Cardiac septum (tissue), 1 donor: ENCODE measurements around the gene ABCC2. TPM values are rescaled to one million over a fixed set of nuclear protein-coding genes. Genes with fewer than 3 reads are reported as not detected.
"Not testable (repeated sequence)": the region's sequence is repeated elsewhere in the genome, so short reads cannot be mapped to it uniquely, and the experiment has no call there.

ENCODE experiments used
- DNase-seq: peaks from one replicate; pipeline ENCODE4 v3.0.0-alpha.2; 2020; ENCODE audit warnings: low spot score
- intact Hi-C: fragments of 100-400 bp; cut with DNase I; formaldehyde crosslinking; loops from one replicate; pipeline ENCODE4 v1.14.0; 2022
- long read RNA-seq: library from polyadenylated mRNA; unstranded; transcript quantifications from one replicate; pipeline ENCODE4 v2.0.0, GENCODE V29; 2021
- total RNA-seq: library from RNA; stranded (reverse); fragmentation: NEBNext Ultra II Directional; extraction: Animal tissue kit (Norgen Biotek cat#: 25700); gene quantifications from one replicate; pipeline ENCODE4 v1.2.1, GENCODE V29; 2021
- donor health status: DM: no; HTN: no; CAD: no.

Gene ABCC2
- total RNA-seq, result 0.30 TPM
- long read RNA-seq, result 0 reads

DNA sequence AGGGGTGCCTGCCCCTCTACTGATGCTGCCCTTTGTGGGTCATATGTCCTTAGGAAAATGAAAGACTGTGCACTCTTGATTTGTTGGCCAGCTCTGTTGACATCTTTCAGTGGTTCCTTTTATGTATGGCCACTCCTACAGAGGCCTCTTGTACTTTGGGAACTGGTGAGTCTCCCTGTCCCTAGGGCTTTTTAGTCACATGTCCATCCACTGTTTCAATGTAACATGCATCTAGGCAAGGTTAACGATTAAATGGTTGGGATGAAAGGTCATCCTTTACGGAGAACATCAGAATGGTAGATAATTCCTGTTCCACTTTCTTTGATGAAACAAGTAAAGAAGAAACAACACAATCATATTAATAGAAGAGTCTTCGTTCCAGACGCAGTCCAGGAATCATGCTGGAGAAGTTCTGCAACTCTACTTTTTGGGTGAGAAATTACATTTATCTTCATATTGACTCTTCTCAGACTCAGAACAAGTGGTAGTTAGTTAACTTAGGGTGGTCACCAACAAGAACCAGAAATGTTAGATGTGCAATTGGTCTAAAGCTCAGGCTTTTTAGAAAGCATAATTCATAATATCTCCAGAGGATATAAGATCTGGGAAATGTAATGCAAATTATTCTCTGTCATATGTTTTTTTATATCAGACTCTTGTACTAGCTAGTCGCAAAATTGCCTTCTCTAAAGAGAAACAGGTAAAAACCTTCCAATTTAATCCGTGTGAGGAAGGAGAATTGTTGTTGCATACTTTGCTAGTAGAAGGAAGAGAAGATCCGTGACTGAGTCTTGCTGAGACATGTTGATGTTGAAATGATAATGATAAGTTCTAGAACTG, at the start of gene ABCC2:
Gene ABCC2, plus strand, starts transcription at position 194 of the 840 bp plus-strand sequence. Its CDS starts 205 bp downstream, at position 399.
- intact Hi-C loops, result no loop called here
- no peak for DNase-seq

DNA sequence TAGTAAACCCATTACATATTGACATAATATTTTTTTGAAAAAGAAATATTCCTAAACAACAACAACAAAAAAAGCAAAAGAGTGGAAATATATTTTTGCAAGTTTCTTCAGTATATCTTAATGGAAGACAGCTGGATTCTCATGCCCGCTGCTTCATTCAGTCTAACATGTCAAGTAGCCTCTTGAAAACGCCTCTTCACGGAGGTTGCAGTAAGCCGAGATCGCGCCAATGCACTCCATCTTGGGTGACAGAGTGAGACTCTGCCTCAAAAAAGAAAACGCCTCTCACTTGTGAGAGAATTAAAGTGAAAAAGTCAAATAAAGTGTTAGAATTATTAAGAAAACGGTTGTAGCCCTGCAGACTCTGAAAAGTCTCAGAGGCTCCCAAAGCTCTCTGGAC, 49.1 kb upstream of the ABCC2 start:
- DNase-seq, result no peak
- intact Hi-C loops, result no loop called here

DNA sequence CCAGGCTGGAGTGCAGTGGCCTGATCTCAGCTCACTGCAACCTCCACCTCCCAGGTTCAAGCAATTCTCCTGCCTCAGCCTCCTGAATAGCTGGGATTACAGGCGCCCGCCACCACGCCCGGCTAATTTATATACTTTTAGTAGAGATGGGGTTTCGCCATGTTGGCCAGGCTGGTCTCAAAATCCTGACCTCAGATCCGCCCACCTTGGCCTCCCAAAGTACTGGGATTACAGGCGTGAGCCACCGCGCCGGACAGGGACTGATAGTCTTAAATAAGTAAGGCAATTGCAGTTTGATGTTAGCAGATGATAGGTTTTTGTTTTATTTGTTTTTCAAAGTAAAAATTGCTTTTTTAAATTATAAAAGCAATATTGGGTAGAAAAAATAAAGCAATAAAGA, 48.3 kb upstream of the ABCC2 start:
- intact Hi-C loops, DNase-seq: not testable (repeated sequence)

DNA sequence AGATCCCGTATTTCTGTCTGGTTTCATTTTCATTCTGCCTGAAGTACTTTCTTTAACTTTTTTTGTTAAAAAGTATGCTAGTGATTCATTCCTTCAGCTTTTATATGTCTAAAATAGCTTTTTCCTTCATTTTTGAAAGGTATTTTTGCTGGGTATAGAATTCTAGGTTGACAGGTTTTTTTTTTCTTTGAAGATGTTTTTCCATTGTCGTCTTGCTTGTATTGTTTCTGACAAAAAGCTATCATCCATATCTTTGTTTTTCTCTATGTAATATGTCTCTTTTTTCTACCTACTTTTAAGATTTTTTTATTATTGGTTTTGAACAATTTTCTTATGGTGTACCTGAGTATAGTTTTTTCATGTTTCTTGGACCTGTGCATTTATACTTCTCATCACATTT, 42.2 kb upstream of the ABCC2 start:
- no peak for DNase-seq
- intact Hi-C loops, result no loop called here

DNA sequence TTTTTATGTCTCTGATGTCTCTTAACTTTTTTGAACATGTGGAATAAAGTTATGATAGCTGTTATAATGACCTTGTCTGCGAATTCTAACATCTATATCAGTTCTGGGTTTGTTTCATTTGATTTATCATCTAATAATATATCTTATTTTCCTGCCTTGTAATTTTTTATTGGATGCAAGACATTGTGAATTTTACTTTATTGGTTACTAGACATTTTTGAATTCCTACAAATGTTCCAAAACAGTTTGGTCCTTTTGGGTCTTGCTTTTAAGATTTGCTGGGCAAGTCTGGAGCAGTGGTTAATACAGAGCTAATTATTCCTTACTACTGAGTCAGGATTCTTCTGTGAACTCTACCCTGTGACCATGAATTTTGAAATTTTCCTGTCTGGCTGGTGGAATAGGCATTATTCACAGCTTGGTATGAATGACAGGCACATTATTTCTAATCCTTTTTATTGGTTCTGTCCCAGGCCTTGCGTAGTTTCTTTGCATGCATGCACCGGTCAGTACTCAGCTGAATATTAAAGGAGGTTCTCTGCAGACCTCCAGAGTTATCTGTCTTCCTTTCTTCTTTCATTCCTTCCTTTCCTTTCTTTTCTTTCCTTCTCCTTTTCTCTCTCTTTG, 41.4 kb upstream of the ABCC2 start:
- intact Hi-C loops, result no loop called here
- no peak for DNase-seq

DNA sequence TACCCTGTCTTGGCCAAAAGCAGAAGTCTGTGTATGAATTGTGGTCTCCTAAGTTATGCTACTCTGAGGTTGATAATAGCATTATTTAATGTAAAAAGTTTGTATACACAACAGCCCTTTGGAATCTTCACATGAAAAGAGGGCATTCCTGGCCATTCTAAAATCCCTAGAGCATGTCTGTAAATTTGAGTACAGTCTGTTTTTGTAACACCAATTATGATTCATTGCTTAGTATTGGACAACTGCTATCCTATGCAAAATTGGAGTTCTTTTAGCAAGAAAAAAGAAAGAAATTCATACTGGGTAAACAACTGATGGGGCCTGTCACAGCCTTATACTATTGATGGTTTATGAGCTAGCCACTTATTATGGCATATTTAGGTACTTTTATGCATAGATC, 40.2 kb upstream of the ABCC2 start:
- intact Hi-C loops, result no loop called here
- DNase-seq, result no peak

DNA sequence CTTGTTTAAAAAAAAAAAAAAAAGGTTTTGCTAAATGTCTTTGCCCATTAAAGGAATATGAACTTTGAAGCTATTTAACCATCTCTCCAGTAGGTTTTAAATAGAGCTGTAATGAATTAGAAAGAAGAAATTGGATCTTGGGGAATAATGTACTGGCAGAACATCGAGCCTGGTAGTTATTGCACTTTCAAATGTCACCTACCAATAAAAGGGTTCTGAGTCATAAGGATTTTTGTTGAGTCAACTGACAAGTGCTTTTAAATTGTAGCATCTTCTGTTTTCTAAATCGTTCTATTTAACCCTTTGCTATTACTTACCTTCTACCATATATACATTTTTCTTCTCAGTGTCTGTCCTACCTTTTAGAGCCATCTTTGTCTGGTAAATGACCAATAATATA, 39.7 kb upstream of the ABCC2 start:
- no peak for DNase-seq
- intact Hi-C loops, result no loop called here

DNA sequence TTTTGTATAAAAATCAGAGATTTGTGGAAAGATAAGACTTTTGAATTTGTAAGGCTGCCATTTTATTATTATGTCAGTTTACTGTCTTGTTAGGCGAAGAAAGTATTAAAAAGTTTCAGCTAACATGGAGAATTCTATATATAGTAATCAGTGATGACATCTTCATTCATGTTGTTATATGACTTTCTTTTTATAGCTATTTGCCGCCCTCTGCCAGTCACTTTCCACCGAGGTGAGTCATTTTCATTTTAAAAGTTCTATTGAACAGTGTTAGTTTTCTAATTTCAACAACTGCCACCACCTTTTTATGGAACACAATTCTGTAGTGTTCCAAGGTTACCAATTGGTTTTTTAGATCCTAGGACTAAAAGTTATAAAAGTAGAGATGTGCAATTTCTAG, 38.6 kb upstream of the ABCC2 start:
- intact Hi-C loops, result no loop called here
- no peak for DNase-seq

DNA sequence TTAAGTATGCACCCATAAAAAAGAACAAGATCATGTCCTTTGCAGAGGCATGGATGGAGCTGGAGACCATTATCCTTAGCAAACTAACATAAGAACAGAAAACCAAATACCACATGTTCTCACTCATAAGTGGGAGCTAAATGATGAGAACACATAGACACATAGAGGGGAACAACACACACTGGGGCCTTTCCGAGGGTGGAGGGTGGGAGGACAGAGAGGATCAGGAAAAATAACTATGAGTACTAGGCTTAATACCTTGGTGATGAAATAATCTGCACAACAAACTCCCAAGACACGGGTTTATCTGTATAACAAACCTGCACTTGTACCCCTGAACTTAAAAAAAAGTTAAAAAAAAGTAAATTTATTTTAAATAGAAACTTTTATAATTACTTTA, 36.3 kb upstream of the ABCC2 start:
- intact Hi-C loops, DNase-seq: not testable (repeated sequence)

DNA sequence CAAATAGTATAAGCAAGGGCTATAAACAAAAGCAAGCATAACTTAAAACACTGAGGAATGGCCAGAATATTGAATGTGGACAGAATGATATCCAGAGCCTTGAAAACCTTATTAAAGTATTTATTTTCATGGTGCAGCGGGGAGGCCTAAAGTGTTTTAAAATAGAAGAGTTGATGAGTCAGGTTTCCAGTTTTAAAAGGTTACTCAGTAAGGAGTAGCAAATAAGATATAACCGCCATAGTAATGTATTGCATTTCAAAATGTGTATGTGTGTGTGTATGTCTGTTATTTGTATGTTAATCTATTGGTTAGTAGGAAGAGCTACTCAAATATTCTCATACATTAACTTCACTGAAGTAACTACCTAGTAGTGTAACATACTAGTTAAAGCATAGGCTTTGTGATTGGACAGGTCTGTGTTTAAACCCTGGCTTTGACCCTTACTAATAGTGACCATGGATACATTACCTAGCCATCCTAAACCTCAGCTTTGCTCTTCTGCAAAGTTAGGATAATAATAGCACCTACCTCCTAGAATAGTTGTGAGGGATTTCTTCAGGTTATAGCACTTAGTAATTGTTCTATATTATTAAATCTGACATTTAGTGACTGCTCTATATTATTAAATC, 33.5 kb upstream of the ABCC2 start:
- DNase-seq, result no peak
- intact Hi-C loops, result no loop called here

DNA sequence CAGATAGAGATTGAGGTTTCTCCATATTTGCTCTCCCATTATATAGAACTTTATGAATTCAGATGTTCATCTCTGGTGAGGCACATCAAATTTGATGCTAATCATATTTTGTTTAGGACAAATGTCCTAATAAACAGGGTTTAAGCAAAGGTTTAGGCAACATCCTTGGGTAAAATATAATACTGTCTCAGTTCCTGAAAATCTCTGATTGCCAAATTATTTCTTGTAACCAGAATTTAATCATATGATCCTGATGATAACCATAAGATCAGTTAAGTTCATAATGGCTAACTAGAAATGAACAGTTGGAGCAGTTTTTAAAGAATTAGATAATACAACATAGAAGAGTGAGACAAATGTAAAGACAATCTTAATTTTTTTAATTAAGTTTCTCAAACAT, 31.8 kb upstream of the ABCC2 start:
- intact Hi-C loops, result no loop called here
- no peak for DNase-seq

DNA sequence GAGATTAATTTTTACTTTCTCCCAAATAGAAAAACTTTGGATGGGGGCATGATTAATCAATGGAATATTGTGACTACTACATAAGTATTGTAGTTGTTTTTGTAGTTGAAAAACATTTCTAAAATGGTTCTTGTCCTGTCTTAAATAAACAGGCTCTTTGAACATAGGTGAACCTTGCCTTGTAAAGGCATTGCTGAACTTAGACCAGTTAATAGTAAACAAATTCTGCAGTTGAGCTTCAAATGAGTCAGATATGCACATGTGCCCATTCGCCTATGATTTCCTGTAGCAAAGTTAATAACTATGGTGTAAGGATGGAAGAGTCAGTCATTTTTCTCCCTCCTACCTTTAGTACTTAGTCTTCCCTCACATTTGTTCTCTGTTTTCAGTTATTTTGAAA, 27.8 kb upstream of the ABCC2 start:
- DNase-seq, result no peak
- intact Hi-C loops, result no loop called here

DNA sequence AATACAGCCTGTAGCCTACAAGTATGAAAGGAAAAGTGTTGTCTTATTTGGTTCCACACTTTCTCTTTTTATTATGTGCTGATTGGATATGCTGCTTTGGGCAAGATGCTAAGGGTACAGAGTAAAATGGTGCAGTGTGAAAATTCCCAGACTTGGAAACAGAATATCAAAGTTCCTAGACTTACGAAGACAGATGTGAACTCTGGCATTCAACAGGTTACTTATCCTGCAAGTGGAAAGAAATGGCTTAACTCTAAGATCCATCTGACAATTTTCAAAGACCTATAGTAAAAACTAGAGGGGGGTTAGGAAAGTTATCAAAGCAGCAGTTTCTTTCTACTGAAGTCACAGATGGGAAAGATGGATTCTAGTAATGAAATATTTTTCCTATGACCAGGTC, 26.3 kb upstream of the ABCC2 start:
- intact Hi-C loops, result no loop called here
- DNase-seq, result no peak

DNA sequence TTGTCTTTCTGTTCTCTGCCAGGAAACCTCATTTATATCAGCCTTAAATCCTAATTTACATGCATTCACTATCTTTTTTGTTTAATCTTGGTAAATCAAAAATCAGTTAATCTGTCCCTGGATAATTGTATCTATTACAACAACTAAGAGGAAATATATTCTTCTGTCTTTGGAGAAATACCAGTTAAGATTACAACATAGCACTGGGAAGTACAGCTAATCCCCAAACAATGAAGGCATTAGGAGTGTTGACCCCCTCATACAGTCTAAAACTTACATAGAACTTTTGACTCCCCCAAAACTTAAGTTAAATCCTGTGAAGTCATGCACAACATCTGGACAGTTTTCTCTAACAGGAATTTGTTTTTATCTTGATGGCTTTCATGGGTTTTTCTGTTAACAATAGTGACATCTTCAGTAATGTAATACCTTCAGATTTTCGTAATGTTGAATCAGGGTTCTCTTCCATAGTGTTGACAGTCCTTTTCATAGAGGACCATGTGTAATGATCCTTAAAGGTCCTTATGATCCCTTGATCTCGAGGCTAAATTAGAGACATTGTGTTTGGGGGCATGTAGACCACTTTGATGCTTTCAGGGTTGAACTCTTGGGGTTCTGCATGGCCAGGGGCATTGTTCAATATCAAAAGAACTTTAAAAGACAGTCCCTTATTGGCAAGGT, 24.1 kb upstream of the ABCC2 start:
- no peak for DNase-seq
- intact Hi-C loops, result no loop called here

DNA sequence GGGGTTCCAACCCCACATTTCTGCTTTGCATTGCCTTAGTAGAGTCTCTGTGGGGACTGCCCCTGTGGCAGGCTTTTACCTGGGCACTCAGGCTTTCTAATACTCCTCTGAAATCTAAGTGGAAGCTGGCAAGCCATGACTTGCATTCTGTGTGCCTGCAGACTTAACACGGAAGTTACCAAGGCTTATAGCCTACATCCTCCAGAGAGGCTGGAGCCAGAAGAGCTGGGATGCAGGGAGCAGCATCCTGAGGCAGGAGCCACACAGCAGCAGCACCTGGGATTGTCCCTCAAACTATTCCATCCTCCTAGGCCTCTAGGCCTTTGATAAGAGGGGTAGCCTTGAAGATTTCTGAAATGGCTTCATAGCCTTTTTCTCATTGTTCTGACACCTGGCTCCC, 22.1 kb upstream of the ABCC2 start:
- no peak for DNase-seq
- intact Hi-C loops, result no loop called here

DNA sequence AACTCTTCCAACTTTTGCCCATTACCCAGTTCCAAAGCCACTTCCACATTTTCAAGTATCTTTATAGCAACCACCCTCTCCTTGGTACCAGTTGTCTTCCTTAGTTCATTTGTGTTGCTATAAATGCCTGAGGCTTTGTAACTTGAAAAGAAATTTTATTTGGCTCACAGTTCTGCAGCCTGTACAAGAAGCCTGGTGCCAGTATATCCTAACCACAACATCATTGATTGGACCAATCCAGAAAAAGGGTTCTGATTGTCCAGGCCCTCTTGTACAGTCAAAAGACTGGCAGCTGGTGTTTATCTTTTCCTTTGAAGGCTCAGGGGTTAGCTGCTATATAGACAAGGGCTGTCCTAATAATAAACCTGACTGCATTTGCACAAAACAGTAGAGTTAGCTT, 21.1 kb upstream of the ABCC2 start:
- no peak for DNase-seq
- intact Hi-C loops, result no loop called here

DNA sequence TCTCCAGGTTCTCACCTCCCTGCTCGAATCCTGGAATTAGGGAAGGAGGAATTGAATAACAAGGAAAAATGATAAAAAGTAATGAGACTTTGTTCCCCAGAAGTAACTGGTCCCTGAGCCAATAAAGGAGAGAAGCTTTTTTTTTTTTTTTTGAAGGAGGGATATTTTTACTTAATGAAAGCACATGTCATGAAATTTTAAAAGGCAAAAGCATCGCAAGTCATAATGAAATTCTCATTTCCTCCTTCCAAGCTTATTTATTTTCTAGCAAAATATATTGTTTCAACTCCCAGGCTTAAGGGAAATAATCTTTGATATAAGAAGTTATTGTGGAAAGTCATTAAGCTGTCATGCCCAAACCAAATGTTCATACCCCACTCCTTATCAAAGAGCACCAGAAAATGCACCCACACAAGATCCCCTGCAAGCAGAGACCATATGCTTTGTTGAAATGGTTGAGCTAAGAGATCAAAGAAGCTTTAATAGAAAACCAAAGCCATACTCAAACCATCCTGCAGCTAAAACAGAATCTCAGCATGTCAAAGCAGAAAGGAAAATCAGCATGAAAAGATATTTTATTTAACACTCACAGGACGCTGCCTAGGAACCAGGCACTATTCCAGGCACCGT, 16.7 kb upstream of the ABCC2 start:
- intact Hi-C loops, result no loop called here
- DNase-seq, result no peak

DNA sequence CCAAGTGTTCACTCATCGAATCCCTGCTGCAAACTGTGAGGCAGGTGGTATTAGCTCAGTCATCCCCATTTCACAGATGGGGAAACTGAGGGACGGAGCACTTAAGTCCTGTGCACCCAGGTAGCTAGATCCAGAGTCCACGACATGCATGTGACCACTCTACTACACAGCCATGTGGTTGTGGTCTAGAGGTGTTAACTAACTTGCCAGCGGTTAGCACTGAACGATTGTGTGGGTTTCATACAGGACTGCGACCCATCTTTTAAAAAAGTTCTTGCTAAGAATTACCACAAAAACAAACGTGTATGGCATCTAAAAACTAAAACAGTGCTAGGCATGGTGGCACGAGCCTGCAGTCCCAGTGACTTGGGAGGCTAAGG, 16.1 kb upstream of the ABCC2 start:
- intact Hi-C loops, result no loop called here

DNA sequence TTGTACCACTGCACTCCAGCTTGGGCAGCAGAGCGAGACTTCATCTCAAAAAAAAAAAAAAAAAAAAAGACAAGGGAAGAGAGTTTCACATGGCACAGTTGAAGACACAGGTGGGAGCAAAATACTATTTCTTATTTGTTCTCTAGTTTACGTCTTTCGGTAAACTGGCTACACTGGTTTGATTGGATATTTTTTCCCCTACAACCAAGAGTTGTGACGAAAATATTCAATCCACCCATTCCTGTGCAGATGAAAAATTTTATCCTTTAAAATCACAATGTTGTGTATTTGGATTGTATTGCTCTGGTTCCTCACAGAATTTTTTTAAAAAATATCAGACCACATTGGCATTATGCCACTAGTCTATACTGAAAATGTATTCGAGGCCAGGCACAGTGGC, 14.5 kb upstream of the ABCC2 start:
- intact Hi-C loops, result no loop called here

More for the DNA sequence above, 16.1 kb upstream of the ABCC2 start:
- DNase-seq, result no peak

DNA sequence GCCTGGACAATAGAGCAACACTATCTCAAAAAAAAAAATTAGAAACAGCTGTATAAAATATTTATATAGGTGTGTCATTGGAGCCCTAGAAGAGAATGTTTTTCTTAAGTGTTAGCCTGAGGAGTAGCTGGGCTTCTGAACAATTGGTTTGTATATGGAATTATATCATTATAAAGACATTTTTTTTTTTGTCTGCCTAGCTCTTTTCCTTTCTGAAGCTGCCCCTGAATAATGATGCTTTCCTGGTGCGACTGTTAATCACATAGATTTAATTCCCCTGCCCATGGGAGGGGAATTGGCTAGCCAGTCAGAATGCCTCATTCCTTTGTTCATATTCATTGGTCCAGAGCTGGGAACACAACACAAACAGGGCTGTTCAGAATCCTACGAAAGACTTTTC, 13.9 kb upstream of the ABCC2 start:
- no peak for DNase-seq
- intact Hi-C loops, result no loop called here

More for the DNA sequence above, 14.5 kb upstream of the ABCC2 start:
- DNase-seq, result no peak
